GM19240 (cell line): ENCODE results near the gene ETS2.

Experiments
- DNase-seq: peaks from one replicate; pipeline ENCODE4 v3.0.0; 2011; ENCODE audit warnings: low spot score; ENCODE audit not compliant: insufficient read length

The ETS2 gene

DNA sequence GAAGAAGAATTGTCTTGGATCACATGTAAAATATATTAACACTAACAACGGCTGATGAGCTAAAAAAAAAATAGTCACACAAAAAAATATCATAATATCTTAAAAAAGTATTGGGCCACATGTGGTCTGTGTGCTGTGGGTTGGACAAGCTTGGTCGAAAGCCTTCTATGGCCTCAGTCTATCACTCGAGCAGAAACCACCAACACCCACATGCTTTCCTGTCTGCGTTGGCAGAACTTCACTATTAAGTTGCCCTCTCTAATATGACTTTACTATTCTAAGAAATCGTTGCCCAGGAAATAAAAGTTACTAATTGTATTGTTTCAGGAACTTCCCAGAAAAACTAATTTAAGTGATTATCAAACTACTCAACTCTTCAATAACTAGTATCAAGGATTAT, 28.2 kb upstream of the ETS2 start:
- DNase-seq, result no peak

DNA sequence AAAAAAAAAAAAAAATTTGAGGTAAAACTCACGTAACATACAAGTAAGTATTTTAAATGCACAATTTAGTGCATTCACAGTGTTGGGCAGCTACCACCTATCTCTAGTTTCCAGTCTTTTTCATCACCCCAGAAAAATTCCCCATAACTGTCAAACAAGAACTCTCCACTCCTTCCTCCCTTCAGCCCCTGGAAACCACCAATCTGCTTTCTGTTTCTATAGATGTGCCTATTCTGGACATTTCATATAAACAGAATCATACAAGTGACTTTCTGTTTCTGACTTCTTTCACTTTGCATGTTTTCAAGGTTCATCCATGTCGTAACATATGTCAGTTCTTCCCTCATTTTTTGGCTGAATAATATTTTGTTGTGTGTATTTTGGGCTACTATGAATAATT, 24.9 kb upstream of the ETS2 start:
- DNase-seq, result no peak

DNA sequence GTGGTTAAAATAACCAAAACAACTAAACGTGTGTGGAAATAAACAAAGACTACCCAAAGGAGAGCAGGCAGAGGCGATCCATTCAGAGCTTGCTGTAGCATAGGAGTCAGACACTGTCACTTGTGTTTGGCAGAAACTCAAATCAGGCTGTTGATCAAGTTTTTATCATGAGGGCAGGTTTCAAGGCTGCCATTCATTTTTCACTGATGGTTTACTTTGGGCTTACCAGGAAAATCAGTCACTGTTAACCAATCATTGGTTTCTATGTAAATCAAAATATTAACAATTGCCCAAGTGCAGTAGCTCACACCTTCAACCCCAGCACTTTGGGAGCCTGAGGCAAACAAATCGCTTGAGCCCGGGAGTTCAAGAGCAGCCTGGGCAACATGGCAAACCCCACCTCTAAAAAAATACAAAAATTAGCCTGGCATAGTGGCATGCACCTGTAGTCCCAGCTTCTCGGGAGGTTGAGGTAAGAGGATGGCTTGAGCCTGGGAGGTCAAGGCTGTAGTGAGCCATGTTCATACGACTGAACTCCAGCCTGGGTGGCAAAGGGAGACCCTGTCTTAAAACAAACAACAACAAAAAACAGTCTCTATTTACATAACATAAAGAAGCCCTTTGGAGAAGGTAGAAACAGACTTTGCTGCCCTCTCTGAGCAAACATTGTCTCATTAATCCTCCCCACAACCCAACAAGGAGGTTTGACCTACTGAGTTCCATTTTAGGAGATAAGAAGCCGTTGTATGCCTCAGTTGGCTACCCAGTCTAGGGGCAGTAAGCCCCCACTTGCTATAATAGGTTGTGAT, 21.1 kb upstream of the ETS2 start:
- no peak for DNase-seq

DNA sequence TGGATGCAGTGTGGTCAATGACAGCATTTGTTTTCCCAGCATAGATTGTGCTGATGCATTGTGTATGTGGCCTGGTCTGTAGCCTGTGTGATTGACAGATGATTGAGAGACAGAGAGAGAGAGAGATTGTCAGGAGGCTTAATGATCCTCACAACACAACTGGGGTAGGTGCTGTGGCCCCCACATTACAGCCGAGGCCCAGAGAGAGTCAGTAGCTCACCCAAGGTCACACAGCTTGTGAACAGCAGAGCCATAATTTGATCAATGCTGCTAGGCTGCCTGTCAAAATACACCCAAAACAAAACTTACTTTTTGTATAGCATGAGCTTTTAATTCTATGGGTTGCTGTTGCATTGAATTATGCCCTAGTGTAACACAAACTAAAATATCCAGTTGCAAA, 20.2 kb upstream of the ETS2 start:
- no peak for DNase-seq

DNA sequence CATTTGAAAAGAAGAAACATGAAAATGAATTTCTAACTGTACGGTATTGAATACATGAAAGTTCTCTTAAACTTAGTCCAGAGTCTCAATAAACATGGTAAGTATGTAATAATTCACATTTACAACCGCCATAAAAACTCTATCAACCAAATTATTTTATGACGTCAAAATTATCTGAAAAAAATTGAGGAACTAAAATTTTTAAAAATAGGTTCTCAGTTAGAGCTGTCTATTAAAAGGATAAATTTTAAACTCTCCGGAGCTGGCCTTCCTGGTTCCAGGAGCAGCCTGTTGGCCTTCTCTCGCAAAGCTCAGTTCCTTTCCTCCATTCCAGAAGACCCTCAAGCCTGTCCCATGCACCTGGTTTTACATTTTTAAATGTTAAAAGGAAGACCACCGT, 18.7 kb upstream of the ETS2 start:
- DNase-seq, result no peak

DNA sequence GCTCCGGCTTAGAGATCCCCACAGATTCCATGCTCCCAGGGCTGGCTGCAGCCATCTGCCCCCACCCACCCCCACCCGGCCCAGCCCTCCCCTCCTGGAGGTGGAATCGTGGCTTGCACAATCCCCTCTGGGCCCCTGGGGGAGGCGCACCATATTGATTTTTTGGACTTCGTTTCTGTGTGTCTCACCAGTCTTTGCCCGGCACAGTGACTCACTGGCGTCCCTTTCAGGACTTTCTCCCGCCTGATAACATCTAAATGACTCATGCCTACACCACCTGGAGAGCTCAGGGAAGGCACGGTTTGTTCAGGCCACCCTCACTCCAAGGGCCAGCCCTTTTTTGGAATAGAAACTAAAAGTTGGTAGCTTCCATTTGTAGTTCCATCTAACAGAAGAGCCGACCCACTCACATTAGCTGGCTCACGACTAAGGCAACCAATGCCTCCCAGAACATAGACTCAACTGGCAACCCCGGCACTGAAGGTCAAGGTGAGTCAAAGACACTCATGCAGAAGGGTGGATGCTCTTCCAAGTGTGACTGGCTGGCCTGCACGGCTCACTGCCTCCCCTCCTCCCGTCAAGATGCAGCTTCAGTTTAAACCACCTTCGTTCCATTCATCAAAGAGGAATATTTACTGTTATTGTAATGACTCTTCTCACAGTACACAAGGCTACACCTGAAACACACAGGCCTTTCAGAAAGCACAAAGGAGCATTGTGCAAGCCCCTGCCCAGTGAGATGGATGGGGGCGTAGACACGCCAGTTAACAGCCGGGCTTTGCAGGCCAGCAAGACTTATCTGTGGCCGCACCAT, 18.1 kb upstream of the ETS2 start:
- DNase-seq, result no peak

DNA sequence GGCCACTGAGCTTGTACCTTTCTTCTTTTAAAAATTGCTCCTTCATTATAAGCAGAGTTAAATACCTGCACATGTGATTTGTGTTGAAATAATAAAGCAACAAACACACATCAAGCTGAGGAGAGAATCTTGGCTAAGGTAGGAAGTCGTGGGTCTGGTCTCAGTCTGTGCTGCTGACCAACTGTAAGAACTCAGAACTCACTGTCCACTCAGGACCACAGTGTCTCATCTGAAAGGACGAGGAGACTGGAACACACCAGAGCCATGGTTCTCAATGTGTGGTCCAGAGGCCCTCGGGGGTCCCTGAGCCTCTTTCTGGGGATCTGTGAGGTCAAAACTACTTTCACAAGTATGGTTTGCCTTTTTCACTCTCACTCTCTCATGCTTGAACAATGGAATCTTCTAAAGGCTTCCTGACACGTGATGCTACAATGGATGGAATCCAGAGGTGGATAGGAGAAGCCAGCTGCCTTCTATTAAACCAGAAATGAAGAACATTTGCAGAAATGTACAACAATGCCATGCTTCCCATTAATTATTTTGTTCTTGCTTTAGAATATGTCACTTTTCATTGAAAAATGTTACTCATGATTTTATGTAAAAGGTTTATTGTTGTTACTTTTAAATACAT, 17.3 kb upstream of the ETS2 start:
- DNase-seq, result no peak

DNA sequence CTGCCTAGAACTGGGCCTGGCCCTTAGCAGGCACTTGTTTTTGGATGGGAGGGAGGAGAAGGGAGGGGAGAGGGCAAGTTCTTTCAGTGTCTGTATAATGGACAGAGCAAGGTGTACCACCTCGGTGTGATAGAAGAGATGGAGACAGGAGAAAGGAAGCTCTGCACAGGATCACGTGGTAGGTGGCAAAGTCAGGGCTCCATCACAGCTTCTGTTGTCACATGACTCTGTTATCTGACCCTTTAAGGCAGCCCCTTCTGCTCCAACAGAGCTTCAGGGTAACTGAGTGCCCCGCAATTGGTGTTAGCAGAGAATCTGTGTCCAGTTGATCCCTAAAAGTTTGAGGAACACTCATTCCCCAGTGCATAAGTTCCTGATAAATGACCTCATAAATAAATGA, 16.5 kb upstream of the ETS2 start:
- DNase-seq, result no peak

DNA sequence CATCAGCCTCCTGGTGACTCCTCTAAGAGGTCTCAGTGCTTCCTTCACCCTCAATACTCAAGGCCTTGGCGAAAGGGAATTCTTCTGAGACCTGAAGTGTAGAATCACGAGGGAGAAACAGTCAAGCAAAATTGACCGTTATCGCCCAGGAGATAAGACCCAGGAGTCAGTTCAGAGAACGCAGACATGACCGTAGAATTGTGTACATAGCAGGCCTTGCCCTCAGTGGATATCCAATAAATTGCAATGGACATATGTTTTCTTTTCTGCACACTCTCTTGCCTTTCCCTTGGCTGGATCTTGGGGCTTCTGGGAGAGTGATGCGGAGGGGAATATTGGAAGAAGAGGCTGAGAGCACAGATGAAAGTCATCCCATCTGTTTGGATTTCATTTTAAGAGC, 15.7 kb upstream of the ETS2 start:
- DNase-seq, result no peak

DNA sequence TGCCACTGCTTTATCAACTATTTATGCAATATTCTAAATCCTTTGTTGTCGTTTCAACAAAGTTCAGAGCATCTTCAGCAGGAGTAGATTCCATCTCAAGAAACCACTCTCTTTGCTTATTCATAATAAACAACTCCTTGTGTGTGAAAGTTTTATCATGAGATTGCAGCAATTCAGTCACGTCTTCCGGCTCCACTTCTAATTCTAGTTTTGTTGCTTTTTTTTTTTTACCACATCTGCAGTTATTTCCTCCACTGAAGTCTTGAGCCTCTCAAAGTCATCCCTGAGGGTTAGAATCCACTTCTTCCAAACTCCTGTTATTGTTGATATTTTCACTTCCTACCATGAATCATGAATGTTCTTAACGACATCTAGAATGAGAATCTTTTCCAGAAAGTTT, 14.8 kb upstream of the ETS2 start:
- DNase-seq, result no peak

DNA sequence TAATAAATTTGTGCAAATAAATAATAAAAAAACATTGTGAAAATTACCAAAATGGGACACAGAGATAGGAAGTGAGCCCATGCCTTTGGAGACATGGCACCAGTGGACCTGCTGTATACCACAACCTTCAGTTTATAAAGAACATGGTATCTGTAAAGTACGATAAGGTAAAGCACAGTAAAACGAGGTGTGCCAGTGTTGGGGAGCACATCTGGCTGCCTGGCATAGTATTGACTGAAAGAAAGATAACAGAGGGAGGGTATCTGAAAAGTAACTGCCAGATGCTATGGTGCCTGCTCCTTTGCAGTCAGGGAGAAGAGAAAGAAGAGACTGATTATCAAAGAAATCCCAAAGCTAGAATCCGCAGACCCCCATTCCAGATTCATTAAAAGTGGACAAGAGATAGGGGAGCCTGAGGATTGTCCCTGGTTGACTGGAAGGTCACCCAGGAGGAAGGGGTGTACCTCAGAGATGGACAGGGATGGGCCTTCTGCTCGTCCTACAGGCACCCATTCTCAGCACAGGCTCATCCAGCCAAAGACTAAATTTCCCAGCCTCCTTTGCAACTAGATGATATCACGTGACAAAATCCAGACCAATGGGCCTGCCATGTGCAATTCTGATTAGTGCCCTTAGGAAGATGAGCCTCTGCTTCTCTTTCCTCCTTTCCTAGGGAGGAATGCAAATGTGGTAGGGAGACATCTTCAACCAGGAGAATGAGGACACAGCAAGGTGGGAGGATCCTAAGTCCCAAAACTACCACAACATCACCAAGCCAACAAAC, 12.9 kb upstream of the ETS2 start:
- no peak for DNase-seq

DNA sequence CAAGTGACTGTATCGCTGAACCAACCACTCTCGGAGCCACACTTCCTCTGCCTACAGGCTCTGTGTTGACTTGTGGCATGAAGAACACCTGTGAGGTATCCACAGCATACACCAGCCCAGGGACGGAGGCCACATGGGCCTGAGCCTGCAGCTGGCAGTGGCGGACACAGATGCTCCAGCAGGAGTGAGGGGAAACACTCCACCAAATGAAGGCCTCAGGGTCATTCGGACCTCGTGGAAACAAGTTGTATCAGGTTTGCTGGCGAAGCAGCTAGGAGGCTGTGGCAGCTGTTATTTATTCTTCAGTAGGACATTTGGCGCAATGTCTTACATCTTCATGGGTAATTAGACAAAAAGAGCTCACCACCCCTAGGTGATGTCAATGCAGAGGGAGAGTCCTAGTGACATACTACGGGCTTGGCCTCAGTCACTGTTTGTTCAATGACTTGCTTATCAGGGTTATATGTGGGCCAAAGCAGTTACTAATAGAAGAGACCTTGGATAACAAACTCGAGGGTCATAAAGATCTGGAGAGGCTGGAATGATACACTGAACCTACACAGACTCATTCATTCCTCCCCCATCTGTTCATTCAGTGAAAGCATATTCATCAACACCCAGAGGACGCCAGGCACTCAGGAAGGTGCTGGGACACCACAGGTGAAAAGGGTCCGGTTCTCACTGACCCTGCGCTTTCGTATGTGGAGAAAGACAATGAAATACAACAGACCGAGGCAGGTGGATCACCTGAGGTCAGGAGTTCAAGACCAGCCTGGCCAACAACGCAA, 11.6 kb upstream of the ETS2 start:
- no peak for DNase-seq

DNA sequence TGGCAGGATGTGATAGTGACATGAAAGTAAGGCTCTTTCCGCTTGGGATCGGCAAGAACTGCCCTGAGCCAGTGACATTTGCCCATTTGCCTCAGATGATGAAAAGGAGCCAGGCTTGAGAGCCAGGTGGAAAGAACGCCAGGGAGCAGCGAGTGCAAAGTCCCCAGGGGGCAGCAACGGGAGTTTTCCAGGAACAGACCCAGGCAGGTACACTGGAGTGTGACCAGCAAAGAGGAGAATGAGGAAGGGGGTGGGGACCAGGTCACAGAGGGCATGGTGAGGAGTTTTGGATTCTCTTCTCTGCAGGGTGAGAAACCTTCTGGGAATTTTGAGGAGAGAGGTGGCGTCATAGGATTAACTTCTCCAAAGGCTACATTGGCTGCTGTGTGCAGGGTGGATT, 10.8 kb upstream of the ETS2 start:
- no peak for DNase-seq

DNA sequence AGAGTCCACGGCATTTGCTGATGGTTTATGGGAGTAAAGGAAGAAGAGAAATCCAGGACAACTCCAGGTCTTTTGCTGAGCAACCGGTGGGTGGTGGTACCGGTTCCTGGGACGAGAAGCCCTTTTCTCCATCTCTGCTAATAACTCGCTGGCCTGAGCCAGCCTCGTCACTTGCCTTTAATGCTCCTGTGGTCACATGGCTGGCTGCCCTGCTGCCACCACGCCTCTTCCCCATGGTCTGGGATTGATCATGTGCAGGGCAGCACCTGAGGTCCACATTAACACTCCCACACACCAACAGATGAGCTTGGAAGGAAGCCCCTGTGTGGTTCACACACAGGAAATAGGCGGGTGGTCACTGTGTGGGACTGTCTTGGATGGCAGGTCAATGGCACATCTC, 10.3 kb upstream of the ETS2 start:
- no peak for DNase-seq

DNA sequence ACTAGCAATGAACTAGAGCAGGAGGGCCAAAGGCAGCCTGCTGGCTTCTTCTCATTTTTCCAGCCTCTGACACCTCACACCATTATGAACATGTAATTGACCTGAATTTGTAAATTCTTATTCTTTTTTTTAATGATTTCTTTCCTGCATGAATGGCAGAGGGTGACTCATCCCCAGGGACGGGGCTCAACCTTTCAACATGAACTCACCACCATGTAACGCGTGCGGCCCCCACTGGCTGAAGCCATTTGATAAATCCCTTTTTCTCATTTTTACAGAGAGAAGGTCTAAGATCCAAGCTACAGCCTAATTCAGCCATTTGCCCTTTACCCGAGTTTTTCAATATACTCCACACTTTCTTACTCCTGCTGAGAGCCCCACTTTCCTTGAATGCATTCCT, 9.3 kb upstream of the ETS2 start:
- DNase-seq, result no peak

DNA sequence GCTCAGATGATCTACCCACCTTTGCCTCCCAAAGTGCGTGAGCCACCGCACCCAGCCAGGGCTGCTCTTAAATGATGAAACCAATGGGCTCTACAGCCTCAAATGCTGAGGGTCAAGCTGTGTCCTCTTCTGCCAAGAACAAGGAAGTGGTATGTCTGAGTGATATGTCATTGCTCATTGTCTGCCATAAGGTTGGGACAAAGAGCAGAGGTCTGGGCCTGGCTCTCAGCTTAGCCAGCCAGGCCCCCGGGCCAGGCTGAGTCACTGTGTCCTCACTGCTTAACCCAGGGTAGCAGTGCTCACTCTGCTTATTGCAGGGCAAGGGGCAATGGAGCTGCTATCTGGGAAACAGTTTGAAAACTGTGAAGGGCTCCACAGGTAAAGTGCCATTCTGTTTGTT, 8.3 kb upstream of the ETS2 start:
- no peak for DNase-seq

DNA sequence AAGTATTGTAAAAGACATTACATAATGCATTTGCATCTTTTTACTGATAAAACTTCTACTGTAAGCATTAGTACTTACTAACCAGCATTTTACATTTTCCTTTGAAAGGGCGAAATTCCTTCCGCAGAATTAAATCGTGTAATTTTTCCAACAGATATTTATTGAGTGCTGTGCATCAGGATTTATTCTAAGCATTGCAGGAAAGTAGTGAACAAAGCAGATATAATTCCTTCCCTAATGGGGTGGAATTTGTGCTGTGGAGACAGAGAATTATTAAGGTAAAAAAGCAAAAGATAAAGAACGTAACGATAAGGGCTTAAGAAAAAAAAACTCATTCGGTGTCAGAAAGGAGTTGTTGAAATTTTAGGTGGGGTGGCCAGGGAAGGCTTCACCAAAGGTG, 7.6 kb upstream of the ETS2 start:
- DNase-seq, result no peak

DNA sequence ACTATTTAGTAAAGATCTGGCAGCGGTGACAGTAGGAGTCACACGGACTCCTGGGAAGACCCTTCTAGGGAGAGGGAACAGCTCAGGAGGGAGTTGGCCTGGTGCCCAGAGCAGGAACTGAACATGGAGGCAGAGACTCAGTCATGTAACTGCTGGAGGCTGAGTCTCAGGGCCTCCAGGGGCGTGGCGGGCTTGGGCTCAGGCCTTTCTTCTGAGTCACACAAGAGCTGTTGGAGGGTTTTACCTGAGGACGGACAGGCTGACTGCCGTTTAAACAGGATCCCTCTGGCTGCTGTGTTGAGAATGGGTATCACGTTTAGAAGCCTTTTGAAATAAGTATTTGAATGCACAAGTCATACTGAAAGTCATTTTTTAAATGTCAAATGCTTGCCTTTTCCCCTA, 7.2 kb upstream of the ETS2 start:
- DNase-seq, result no peak

DNA sequence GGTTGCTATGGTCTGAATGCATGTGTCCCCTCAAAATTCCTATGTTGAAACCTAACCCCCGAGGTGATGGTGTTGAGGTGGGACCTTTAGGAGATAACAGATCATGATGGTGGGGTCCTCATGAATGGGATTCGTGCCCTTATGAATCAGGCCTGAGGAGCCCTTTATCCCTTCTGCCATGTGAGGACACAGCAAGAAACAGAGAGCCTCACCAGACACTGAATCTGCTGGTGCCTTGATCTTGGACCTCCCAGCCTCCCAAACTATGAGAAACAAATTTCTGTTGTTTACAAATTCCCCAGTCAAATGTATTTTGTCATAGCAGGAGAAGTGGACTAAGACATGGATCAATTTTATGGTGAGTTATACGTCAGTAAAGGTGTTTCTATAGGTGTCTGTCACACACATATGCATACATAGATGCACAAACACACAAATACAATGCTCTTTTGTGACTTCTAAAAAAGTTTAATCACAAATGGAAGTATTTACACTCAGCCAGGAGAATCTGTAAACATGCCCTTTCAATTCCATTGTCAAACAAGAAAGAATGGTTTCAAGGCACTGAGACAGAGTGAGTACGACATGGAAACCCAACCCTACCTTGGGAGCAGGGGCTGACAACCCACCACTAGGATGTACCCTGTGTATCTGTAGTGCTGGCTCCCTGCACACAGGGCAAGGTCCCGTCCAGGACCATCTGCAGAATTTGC, 5.5 kb upstream of the ETS2 start:
- no peak for DNase-seq
